Liver (tissue), 9 donors: ENCODE data around the gene APPL2. TPM values are rescaled to one million over a fixed set of nuclear protein-coding genes. Genes with fewer than 3 reads are reported as not detected.

ENCODE experiments used
- DNase-seq: peaks from one replicate; pipeline ENCODE4 v3.0.0-alpha.2; 2017; ENCODE audit warnings: low spot score
- H3K27ac ChIP-seq, 2 donors: one replicate each; pipeline ENCODE4 v1.7.0; 2013; ENCODE audit warnings: inconsistent platforms in 2 of 2, low read length in 2 of 2, control low read depth in 1 of 2, low read depth in 1 of 2, mild to moderate bottlenecking in 1 of 2
- H3K27me3 ChIP-seq, 4 donors: one replicate each; pipeline versions ENCODE4 v1.6.1 to v1.7.0; 2013; ENCODE audit warnings: low read length in 3 of 4, inconsistent platforms in 1 of 4, mild to moderate bottlenecking in 1 of 4, moderate library complexity in 1 of 4; ENCODE audit not compliant: control insufficient read depth in 4 of 4, insufficient read depth in 4 of 4
- H3K36me3 ChIP-seq, 4 donors: one replicate each; pipeline versions ENCODE4 v1.6.1 to v1.7.0; 2013; ENCODE audit warnings: low read length in 3 of 4, mild to moderate bottlenecking in 3 of 4, low read depth in 1 of 4, moderate library complexity in 1 of 4; ENCODE audit not compliant: control insufficient read depth in 4 of 4, insufficient read depth in 3 of 4
- H3K4me1 ChIP-seq, 4 donors: one replicate each; pipeline versions ENCODE4 v1.6.1 to v1.7.0; 2013; ENCODE audit warnings: low read length in 3 of 4, mild to moderate bottlenecking in 3 of 4, moderate library complexity in 1 of 4; ENCODE audit not compliant: control insufficient read depth in 4 of 4, insufficient read depth in 4 of 4
- H3K4me3 ChIP-seq, 3 donors: one replicate each; pipeline versions ENCODE4 v1.6.1 to v1.7.0; 2013; ENCODE audit warnings: low read length in 3 of 3, control low read depth in 1 of 3, low read depth in 1 of 3, mild to moderate bottlenecking in 1 of 3
- H3K9ac ChIP-seq, 2 donors: one replicate each; pipeline ENCODE4 v1.7.0; 2013; ENCODE audit warnings: low read length in 2 of 2, mild to moderate bottlenecking in 2 of 2, moderate library complexity in 2 of 2, control low read depth in 1 of 2, low read depth in 1 of 2
- H3K9me3 ChIP-seq, 4 donors: one replicate each; pipeline versions ENCODE4 v1.6.1 to v1.7.0; 2013; ENCODE audit warnings: low read length in 3 of 4; ENCODE audit not compliant: control insufficient read depth in 4 of 4
- ATF3 ChIP-seq: IDR thresholded peaks from 2 replicates; pipeline ENCODE4 v1.6.1; 2016; ENCODE audit warnings: antibody characterized with exemption
- EGR1 ChIP-seq, 2 donors: IDR thresholded peaks; 2 replicates each; pipeline ENCODE4 v1.6.1; 2016 to 2018; ENCODE audit warnings: antibody characterized with exemption in 2 of 2, low read depth in 2 of 2
- FOXA1 ChIP-seq: IDR thresholded peaks from 2 replicates; pipeline ENCODE4 v1.6.1; 2016; ENCODE audit warnings: antibody characterized with exemption
- FOXA2 ChIP-seq: IDR thresholded peaks from 2 replicates; pipeline ENCODE4 v1.6.1; 2016; ENCODE audit warnings: antibody characterized with exemption
- GABPA ChIP-seq, 2 donors: IDR thresholded peaks in 1 of 2; conservative IDR thresholded peaks in 1 of 2; 2 replicates each; pipeline ENCODE4 v1.6.1; 2016; ENCODE audit warnings: antibody characterized with exemption in 2 of 2, mild to moderate bottlenecking in 1 of 2, moderate library complexity in 1 of 2
- HNF4A ChIP-seq, 2 donors: conservative IDR thresholded peaks; 2 replicates each; pipeline ENCODE4 v1.6.1; 2016; ENCODE audit warnings: antibody characterized with exemption in 2 of 2, mild to moderate bottlenecking in 2 of 2
- HNF4G ChIP-seq: IDR thresholded peaks from 2 replicates; pipeline ENCODE4 v1.6.1; 2016; ENCODE audit warnings: antibody characterized with exemption
- JUND ChIP-seq, 2 donors: IDR thresholded peaks; 2 replicates each; pipeline ENCODE4 v1.6.1; 2016; ENCODE audit warnings: antibody characterized with exemption in 2 of 2
- MAX ChIP-seq: IDR thresholded peaks from 2 replicates; pipeline ENCODE4 v1.6.1; 2016; ENCODE audit warnings: antibody characterized with exemption
- NR2F2 ChIP-seq: IDR thresholded peaks from 2 replicates; pipeline ENCODE4 v1.6.1; 2016; ENCODE audit warnings: antibody characterized with exemption
- RAD21 ChIP-seq, 2 donors: IDR thresholded peaks; 2 replicates each; pipeline ENCODE4 v1.6.1; 2016; ENCODE audit warnings: antibody characterized with exemption in 2 of 2, mild to moderate bottlenecking in 2 of 2
- REST ChIP-seq: IDR thresholded peaks from 2 replicates; pipeline ENCODE4 v1.6.1; 2016; ENCODE audit warnings: antibody characterized with exemption, mild to moderate bottlenecking
- RXRA ChIP-seq, 2 donors: IDR thresholded peaks; 2 replicates each; pipeline ENCODE4 v1.6.1; 2017 to 2018; ENCODE audit warnings: antibody characterized with exemption in 2 of 2, mild to moderate bottlenecking in 1 of 2
- SP1 ChIP-seq: IDR thresholded peaks from 2 replicates; pipeline ENCODE4 v1.6.1; 2018; ENCODE audit warnings: antibody characterized with exemption, mild to moderate bottlenecking
- TAF1 ChIP-seq: conservative IDR thresholded peaks from 2 replicates; pipeline ENCODE4 v1.6.1; 2016; ENCODE audit warnings: antibody characterized with exemption, mild to moderate bottlenecking
- YY1 ChIP-seq: IDR thresholded peaks from 2 replicates; pipeline ENCODE4 v1.6.1; 2016; ENCODE audit warnings: antibody characterized with exemption, mild to moderate bottlenecking
- WGBS: extraction: QIAGEN DNeasy Blood & Tissue Kit; methylation state at CpG from one replicate; pipeline ENCODE4 v1.1.7; 2013; 5-methylcytosine and 5-hydroxymethylcytosine counted together
- polyA plus RNA-seq, 2 donors: library from polyadenylated mRNA; stranded (reverse) in 1 of 2; unstranded in 1 of 2; fragments of 200-250 nt in 1 of 2; fragments of >200 nt in 1 of 2; fragmentation: Nextera tagmentation in 1 of 2; extraction: Ambion mirVana in 1 of 2; gene quantifications; one replicate each; pipeline versions ENCODE4 v1.2.1 to v1.2.3, GENCODE V29; 2013 to 2015
- total RNA-seq, 2 donors: library from RNA; depleted of rRNA; stranded (reverse); fragments of >200 nt; gene quantifications; one replicate each; pipeline ENCODE4 v1.2.3, GENCODE V29; 2014
- TF ChIP-seq, protein P1 (sequence below): IDR thresholded peaks from 2 replicates; pipeline ENCODE4 v1.6.1; 2016; ENCODE audit warnings: antibody characterized with exemption
- TF ChIP-seq, protein P2 (sequence below): fragments of 150-350 bp; IDR thresholded peaks from 2 replicates; pipeline ENCODE4 v1.5.1; 2017; ENCODE audit warnings: improper control_type of control experiment, low read depth, low read length; ENCODE audit not compliant: missing input control
- donor health status: healthy.
- donor health status: healthy.
- donor health status: healthy.
- donor health status: healthy.
- donor health status: healthy.

APPL2 gene
- total and polyA plus RNA-seq, 4 donors: 7.1 to 21.2 (median 12.7) TPM

- peaks cover 5 to 12% (median 7%) of the 10 kb centered on the region in 4 donors for H3K4me1 ChIP-seq
- WGBS: 94% methylated on average over 4 of the region's 4 CpGs
- no peak for TF ChIP-seq SP1
- TF ChIP-seq ATF3: no peak
- TF ChIP-seq HNF4A (conservative IDR thresholded peaks at IDR 0.05): no peak
- no peak for TF ChIP-seq NR2F2
- no peak for TF ChIP-seq GABPA (IDR thresholded peaks at IDR 0.05 in 1 of 2, conservative IDR thresholded peaks at IDR 0.05 in 1 of 2)
- no peak for TF ChIP-seq HNF4G
- TF ChIP-seq JUND (IDR thresholded peaks at IDR 0.05): no peak
- TF ChIP-seq RXRA (IDR thresholded peaks at IDR 0.05): no peak
- no peak for TF ChIP-seq FOXA1
- TF ChIP-seq EGR1 (IDR thresholded peaks at IDR 0.05; ENCODE audit: low read depth in 2 of 2): no peak
- no peak for TF ChIP-seq MAX
- TF ChIP-seq, protein P1, sequence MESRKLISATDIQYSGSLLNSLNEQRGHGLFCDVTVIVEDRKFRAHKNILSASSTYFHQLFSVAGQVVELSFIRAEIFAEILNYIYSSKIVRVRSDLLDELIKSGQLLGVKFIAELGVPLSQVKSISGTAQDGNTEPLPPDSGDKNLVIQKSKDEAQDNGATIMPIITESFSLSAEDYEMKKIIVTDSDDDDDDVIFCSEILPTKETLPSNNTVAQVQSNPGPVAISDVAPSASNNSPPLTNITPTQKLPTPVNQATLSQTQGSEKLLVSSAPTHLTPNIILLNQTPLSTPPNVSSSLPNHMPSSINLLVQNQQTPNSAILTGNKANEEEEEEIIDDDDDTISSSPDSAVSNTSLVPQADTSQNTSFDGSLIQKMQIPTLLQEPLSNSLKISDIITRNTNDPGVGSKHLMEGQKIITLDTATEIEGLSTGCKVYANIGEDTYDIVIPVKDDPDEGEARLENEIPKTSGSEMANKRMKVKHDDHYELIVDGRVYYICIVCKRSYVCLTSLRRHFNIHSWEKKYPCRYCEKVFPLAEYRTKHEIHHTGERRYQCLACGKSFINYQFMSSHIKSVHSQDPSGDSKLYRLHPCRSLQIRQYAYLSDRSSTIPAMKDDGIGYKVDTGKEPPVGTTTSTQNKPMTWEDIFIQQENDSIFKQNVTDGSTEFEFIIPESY: no peak
- no peak for TF ChIP-seq REST
- no peak overlapping the region for H3K9ac ChIP-seq
- no peaks in the 10 kb centered on the region for H3K27me3 ChIP-seq
- H3K9me3 ChIP-seq: no peaks in the 10 kb centered on the region
- no peak for DNase-seq
- H3K36me3 ChIP-seq: peaks cover 3 to 44% (median 9%) of the 10 kb centered on the region in 4 donors
- no peak overlapping the region for H3K4me3 ChIP-seq
- H3K27ac ChIP-seq: no peak overlapping the region
These were observed 35.6 kb downstream of the APPL2 start for GRCh38 chr12:105200385-105200784.

GRCh38 chr12:105198961-105199360 lies 37.0 kb downstream of the APPL2 start:
- no peak overlapping the region for H3K27ac ChIP-seq
- H3K27me3 ChIP-seq: no peaks in the 10 kb centered on the region
- 79% methylated on average over 6 of the region's 6 CpGs for WGBS
- H3K9me3 ChIP-seq: no peaks in the 10 kb centered on the region
- H3K9ac ChIP-seq: no peak overlapping the region
- peaks cover 3 to 31% (median 5%) of the 10 kb centered on the region in 4 donors for H3K36me3 ChIP-seq
- no peak overlapping the region for H3K4me3 ChIP-seq
- H3K4me1 ChIP-seq: peaks cover 5 to 17% (median 11%) of the 10 kb centered on the region in 4 donors
- DNase-seq: no peak
- TF ChIP-seq TAF1 (no peak), JUND (IDR thresholded peaks at IDR 0.05) (no peak), HNF4G (no peak), SP1 (no peak), HNF4A (conservative IDR thresholded peaks at IDR 0.05) (no peak), YY1 (no peak), FOXA1 (no peak), REST (no peak), EGR1 (IDR thresholded peaks at IDR 0.05; ENCODE audit: low read depth in 2 of 2) (no peak), NR2F2 (no peak), MAX (no peak), GABPA (IDR thresholded peaks at IDR 0.05 in 1 of 2, conservative IDR thresholded peaks at IDR 0.05 in 1 of 2) (no peak), FOXA2 (no peak), ATF3 (no peak), RAD21 (IDR thresholded peaks at IDR 0.05) (no peak)
- TF ChIP-seq, protein P2, sequence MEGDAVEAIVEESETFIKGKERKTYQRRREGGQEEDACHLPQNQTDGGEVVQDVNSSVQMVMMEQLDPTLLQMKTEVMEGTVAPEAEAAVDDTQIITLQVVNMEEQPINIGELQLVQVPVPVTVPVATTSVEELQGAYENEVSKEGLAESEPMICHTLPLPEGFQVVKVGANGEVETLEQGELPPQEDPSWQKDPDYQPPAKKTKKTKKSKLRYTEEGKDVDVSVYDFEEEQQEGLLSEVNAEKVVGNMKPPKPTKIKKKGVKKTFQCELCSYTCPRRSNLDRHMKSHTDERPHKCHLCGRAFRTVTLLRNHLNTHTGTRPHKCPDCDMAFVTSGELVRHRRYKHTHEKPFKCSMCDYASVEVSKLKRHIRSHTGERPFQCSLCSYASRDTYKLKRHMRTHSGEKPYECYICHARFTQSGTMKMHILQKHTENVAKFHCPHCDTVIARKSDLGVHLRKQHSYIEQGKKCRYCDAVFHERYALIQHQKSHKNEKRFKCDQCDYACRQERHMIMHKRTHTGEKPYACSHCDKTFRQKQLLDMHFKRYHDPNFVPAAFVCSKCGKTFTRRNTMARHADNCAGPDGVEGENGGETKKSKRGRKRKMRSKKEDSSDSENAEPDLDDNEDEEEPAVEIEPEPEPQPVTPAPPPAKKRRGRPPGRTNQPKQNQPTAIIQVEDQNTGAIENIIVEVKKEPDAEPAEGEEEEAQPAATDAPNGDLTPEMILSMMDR: no peak
